GM19397 (cell line): Measurements from ENCODE around the gene OGFOD2.
A peak's percentile ranks its signal among the peaks of the same experiment; 100 is the strongest.
"Not testable (repeated sequence)": the region's sequence is repeated elsewhere in the genome, so short reads cannot be mapped to it uniquely, and the experiment has no call there.

ENCODE experiments used
- ATAC-seq: cut with Tn5 transposase; IDR thresholded peaks from one replicate; pipeline ENCODE4 v1.9.1; 2021; ENCODE audit warnings: mild to moderate bottlenecking, moderate library complexity; ENCODE audit not compliant: unreplicated experiment

The OGFOD2 gene

DNA sequence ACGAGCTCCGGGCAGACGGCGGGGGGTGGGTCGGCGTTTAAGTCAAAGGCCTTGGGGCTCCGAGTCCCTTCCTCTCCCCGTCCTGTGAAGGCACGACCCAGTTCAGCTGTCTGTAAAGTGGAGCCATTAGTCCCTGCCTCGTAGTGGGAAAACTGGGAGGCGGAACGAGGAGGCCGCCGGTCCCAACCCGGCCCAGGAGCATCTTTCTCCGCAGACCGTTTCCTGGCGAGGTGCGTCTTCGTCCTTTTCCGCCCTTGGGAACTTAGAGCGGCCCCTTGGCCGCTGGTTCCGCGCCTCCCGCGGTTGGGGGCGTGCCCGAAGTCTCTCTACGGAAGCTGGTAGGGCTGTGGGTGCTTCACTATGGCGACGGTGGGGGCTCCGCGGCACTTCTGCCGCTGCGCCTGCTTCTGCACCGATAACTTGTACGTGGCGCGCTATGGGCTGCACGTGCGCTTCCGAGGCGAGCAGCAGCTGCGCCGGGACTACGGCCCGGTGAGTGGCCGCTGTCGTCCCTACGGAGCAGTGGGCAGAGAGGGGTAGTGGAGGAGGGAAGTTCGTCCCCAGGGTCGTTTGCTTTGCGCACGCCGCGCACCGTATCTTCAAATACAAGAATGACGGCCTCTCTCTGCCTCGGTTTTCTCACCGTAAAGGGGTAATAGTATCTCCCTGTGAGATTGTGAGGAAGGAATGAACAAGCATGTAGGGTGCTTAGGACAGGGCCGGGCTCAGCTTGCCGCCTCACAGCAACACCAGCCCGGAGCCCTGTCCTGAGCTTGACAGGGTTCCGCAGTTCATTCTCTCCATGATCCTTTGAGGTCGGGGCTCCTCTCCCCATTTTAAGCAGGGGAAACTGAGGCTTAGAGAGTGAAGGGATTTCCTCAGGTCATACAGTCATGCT, at the start of gene OGFOD2:
TSS of gene OGFOD2 (plus strand) at position 353 of the 898 bp plus-strand sequence. CDS start at position 361, 8 bp downstream.
- peak; percentile 64 for ATAC-seq

DNA sequence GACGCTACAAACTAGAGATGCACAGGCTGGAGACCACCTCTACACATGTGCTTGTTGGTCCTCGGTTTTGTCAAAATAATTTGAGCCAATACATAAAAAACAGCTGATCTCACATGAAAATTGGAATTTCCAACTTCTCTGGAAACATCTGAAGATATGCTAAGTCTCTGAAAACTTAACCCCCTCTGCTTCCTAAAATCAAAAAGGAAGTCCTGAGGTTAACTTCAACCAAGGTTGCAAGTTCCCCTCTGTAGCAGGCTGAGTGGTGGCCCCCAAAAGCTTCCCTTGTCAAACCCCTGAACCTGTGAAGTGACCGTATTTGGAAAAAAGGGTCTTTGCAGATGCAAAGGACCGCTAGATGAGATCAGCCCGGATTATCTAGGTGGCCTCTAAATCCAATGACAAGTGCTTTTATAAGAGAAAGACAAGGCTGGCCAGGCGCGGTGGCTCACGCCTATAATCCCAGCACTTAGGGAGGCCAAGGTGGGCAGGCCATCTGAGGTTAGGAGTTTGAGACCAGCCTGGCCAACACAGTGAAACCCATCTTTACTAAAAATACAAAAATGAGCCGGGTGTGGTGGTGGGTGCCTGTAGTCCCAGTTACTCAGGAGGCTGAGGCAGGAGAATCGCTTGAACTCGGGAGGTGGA, 47.2 kb upstream of the OGFOD2 start:
- no peak for ATAC-seq

DNA sequence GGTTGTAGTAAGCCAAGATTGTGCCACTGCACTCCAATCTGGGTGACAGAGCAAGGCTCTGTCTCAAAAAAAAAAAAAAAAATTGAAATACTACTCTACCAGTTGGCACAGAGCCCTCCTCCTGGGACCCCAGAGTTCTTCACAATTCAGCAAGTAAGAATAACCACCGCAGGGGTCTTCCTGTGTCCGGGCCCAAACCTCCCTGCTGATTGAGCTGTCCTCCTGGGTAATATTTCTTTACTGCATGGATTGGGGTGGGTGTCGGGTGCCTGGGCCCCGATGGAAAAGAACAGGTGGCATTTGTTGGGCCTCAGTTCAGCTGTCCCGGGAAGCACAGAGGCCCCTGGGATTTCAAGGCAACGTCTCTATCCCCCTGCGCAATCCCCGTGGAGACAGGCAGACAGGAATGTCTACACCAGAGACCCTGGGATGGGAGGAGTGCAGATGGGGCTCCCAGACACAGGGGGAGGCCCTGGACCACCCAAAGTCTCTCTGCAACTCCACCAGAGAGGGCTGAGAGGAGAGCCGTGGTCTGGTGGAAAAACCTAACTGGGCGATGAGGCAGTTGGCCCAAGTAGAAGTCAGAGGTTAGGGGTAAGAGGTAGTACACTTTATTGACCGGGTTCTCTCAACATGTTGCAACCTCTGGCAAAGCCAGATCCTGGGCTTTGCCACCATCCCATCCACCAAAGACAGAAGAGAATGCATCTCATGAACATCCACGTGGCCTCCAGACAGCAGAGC, 46.5 kb upstream of the OGFOD2 start:
- no peak for ATAC-seq

DNA sequence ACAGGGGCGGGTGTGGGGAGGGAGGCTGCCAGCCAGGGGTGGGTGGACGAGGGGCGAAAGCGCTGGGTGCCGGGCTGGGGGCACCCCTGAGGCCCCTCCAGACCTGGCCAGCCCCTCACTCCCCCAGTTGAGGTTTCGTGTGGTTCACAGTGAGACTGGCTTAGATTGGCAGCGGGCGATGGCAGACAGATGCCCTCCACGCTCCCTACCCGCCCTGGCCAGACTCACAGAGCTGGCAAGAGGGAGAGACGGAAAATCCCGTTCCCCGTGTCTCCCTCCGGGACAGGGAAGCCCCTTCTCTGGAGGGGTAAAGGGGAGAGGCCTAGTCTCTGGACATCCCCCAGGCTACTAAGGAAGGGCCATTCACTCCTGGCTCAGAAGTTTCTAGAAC, 45.9 kb upstream of the OGFOD2 start:
- ATAC-seq: no peak

DNA sequence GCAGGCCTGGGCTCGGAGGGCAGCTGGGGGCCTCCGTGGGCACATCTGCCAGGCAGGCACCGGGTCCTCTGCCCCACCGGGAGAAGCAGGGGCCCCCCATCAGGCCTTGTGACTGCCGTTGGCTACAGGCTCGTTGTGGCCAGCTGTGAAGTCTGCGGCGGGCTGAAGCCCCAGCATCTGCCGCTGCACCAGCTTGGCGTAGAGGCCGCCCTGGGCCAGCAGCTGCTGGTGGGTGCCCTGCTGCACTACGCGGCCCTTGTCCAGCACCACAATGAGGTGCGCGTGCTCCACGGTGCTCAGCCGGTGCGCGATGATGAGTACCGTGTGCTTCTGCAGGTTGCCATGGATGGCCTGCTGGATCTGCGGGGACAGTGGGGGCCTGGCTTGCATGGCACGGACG, 45.2 kb upstream of the OGFOD2 start:
- no peak for ATAC-seq

DNA sequence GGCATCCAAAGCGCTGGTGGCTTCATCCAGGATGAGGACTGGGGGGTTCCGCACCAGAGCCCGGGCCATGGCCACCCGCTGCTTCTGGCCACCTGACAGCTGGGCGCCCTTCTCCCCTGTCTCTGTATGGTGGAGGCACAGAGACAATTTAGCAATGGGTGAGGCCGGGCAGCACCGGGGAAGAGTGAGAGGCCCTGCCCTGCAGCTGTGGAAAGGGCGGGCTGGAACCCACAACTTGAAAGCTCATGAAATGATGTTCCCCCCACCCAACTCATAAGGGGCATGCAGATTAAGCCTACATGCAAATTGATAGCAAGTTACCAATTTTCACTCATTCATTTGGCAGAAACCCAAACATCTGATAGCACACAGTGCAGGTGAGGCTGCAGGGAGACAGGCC, 42.8 kb upstream of the OGFOD2 start:
- no peak for ATAC-seq

DNA sequence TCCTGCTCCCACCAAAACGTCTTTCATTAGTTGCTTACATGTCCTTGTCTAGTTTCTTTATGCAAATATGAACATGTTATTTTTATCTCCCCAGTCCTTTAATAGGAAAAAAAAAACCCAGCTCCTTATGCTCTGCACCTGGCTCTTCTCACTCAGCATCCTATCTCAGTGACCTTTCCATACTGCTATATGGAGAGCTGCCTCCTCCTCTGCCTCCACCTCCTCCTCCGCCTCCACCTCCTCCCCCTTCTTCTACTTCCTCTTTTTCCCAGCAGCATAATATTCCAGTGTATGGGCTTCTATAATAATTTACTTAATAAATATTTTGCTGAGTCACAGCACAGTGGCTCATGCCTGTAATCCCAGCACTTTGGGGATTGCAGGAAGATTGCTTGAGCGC, 40.3 kb upstream of the OGFOD2 start:
- ATAC-seq: no peak

DNA sequence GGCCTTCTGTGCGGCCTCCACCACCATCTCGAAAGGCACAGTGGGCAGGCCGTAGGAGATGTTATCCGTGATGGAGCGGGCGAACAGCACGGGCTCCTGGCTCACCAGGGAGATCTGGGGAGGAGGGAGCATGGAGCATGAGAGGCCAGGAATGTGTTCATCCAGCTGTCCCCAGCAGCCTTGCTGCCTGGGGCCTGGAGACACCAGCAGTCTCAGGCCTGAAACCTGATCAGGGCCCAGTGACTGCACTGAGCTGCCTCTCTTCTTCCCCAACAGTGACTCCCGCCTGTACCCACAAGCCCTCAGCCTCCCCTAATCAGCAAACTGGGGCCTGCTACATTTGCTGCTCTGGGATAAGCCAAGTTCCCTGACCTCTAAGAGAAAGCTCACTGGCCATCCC, 39.7 kb upstream of the OGFOD2 start:
- ATAC-seq: no peak

DNA sequence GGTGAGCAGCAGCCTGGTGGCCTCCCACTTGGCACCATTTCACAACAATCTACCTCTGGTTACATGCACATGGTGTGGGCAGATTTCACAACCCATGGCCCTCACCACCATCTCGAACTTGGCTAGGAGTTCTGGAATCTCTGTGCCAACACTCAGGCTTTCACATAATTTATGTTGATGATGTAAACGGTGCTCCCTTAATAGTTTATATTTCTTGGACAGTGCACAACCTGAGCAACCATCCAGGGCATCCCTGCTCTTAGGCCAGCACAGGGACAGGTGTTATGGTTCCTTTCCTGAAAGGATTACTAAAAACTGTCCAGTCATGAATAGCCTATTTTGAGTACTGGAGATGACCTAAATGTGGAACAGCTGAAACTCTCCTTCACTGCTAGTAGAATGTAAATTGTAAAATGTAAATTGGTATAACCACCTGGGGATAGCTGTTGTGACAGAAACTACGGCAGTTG, 37.4 kb upstream of the OGFOD2 start:
- ATAC-seq: no peak

DNA sequence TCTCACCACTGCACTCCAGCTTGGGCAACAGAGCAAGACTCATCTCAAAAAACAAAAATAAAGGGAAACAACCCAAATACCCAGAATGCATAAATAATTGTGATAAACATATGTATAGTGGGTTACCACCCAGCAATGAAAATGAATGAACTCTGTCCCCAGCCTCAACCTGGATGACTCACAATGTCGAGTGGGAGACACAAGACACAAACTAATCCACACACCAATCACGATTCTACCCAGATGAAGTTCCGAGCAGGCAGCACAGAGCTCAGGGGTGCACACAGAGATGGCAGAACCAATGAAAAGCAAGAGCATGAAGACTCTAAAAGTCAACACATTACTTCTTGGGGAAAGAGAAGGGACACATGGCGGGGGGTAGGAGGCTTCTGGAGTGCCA, 35.9 kb upstream of the OGFOD2 start:
- ATAC-seq: no peak

DNA sequence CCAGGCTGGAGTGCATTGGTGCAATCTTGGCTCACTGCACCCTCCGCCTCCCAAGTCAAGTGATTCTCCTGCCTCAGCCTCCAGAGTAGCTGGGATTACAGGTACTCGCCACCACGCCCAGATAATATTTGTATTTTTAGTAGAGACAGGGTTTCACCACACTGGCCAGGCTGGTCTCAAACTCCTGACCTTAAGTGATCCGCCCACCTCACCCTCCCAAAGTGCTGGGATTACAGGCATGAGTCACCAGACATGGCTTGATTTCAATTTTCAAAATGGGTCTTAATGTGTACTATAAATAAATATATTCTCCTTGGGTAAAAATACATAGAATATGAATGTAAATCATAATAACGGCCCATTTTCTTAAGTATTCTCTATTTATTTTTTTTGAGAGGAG, 33.7 kb upstream of the OGFOD2 start:
- ATAC-seq: not testable (repeated sequence)

DNA sequence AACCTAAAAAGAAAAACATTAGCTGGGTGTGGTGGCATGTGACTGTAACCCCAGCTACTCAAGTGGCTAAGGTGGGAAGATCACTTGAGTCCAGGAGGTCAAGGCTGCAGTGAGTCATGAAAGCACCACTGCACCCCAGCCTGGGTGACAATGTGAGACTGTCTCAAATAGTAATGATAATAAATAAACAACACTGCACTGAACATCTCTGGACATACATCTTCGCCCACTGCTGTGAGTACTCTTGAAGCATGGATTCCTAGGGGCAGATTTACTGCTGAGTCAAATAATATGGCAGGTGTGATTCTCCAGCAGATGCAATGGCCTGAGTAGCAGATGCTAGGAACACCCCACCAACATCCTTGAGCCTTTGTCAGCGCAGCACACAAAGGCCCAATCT, 32.4 kb upstream of the OGFOD2 start:
- no peak for ATAC-seq

DNA sequence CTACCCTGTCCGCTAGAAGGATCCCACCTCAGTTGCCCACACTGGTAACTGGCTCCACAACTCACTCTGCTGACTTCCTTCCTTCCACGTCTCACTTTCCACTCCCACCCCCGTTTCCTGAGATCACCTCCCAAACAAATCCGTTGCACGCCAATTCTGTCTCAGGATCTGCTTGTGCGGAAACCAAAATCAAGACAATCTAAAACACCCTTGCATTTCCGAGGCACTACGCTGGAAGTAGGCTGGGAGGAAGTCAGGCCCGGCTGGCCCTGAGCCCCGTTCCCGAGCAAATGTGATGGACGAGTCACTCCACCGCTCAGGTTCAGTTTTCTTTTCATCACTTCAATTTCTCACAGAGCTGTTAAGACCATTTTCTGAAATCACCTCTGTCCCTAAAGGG, 31.8 kb upstream of the OGFOD2 start:
- no peak for ATAC-seq

DNA sequence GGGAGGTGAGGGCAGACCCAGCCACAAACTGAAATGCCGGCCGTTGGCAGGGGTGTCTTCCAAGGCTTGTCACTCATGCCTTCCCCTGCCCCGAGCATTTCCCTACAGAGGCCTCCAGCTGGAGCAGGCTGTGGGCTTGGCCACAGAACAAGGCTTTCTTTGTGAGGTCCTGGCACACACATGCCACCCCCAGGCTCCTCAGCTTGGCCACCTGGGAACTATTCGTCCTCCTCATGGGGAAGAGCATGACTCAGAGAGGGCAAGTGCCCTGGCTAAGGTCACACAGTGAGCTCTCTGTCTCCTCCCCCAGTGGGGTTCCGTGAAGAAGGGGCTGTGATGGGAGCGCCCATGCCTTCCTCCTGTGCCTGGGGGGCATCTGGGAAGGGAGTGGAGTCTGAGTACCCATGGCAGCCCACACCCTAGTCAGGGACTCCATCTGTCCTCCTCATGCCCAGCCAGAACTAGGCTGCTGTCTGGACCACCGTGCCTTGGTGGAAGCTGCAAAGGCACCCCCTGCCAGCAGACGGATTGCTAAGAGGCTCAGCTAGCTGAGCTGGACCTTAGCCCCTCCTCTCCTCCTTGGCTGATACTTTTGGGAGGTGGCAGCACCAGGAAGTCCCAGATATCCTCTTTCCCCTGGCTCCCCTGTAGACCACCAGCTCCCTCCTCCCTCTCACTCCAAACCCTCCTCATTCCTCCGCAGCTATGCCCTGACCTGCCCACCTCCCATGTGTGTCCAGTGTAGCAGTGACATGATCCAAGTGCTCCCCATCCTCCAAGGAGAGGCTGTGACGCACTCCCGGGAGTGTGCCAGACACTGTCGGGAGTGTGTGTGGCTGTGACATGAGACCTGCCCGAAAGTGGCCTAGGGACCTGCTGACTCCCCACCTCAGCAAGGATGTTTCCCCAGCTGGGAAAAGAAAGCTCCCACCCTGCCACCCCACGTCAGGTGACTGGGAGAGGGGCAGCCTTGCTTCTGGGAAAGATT, 30.1 kb upstream of the OGFOD2 start:
- ATAC-seq: no peak

DNA sequence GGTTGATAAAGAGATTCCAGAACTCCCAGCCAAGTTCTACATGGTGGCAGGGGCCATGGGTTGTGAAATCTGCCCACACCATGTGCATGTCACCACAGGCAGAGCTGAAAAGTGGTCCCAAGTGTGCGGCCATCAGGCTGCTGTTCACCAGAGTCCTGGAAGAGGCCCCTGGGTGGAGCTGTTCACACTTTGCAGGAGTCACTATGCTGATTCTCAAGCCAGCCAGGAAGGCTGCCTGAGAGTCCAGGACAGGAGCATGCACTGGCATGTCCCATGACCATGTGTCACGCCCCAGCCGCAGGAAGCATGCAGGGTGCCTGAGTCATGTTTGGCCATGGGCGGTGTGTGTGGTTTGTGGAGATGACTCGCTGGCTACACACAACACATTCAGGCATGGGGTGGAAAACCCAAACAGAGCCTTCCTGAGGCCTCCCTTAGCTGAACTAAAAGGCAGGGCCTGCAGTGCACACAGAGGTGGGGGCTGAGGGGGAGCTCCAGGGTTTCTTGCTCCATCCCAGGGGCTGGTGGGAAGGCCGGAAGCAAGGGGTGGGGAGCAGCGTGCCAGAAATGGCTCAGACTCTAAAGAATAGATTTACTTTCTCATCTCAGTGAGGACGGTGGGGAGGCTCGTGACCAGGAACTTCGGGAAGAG, 28.2 kb upstream of the OGFOD2 start:
- peak; percentile 56 for ATAC-seq

DNA sequence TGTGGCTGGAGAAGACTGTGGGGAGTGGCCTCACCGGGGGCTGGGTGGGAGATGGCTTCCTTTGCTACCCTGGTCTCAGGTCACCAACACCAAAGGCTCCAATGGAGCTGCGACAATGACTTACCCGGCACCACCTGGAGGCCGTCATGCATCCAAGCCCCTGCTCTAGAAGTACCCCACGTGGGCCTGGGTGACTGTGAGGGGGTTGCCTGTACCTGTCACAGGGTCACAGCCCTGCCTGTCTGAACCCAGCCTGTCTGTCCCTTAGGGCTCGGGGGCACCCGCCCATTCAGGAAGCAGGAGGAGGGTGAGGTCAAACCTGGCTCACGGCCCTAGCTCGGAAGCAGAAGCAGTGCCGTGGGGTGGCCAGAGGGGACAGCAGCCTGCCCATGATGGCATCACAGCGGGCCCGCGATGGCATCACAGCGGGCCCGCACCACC, 27.7 kb upstream of the OGFOD2 start:
- no peak for ATAC-seq

DNA sequence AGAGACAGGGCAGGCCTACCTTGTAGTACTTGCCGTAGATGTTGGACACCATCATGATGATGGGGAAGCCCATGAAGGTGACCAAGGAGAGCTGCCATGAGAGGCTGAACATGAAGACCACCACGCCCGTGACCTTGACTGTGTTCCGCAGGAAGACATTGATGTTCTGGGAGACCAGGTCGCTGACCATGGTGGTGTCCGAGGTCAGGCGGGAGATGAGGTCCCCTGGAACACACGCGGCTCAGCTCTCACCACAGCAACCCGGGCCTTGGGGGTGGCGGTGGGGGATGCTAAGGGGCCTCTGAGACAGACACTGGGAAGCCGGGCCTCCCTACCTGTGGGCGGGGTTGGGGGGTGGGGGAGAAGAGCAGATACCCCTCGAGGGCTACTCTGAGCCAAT, 26.4 kb upstream of the OGFOD2 start:
- ATAC-seq: no peak

DNA sequence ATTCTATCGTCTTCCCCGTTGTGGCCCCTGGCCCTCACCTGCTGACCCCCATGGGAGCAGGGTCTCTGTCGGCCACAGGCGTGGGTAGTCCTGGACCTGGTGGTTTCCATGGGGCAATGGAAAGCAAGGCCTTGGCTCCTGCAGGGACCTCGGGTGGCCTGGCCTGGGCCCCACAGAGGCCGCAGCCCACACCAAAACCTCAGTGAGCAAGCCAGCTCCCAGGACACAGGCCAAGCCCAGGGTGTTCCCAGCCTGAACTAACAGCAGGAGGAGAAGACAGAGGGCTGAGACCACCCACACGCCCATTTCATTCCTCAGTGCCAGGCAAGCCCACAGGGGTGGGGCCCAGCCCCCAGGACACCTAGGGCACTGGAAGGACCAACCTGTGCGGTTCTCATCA, 25.6 kb upstream of the OGFOD2 start:
- no peak for ATAC-seq

DNA sequence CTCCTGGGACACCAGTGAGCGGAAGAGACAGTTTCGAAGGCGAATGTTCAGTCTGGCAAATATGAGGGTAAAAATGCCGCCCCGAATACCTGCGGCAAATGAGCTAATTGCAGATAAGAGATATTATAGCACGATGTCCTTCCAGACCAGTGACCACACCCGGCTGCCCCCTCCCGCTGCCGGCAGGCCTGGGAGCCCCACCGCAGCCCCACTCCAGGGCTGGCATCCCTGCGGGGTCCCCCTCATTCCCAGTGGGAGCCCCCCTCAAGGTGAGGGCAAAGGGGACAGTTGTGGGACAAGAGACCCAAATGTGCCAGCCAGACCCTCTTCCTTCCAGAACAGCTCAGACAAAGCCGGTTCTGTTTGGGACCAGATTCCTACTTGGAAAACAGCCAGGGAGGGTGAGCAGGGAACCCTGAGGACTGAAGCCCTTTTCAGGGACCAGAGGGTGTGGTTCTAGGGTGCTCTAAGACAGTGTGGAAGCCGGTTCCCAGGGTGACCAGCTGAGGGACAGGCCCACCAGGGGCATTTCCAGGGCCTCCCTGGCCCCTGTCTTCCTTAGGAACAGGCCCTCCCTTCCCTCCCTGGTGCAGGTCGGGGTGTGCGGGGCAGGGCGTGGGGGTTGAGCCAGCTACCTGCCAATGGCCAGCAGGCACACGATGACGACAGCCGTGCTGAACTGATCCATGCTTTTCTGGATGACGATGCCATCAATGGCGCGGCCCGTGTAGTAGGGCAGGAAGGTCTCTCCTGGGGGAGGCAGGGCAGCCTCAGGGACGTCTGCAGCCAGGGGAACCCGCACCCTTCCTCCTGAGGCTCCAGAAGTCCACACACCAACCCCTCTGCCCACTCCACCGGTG, 25.0 kb upstream of the OGFOD2 start:
- no peak for ATAC-seq
